Cardiac fibroblast (primary cell): Measurements from ENCODE around the gene PEMT.

Source experiments
- DNase-seq, 2 donors: peaks; one replicate each; pipeline versions ENCODE4 v3.0.0 to v3.0.0-alpha.2; 2010; ENCODE audit warnings: low read depth in 2 of 2
- H3K4me3 ChIP-seq, 2 donors: replicated peaks in 1 of 2; 1 replicate in 1 of 2; 2 replicates in 1 of 2; pipeline ENCODE4 v1.5.1; 2011; ENCODE audit warnings: low read depth in 2 of 2, low read length in 2 of 2, mild to moderate bottlenecking in 2 of 2, moderate library complexity in 1 of 2
- TF ChIP-seq, protein P1 (sequence below): IDR thresholded peaks from one replicate; pipeline ENCODE4 v1.5.1; 2011; ENCODE audit warnings: low read depth, mild to moderate bottlenecking, low read length, inconsistent platforms

PEMT gene

DNA sequence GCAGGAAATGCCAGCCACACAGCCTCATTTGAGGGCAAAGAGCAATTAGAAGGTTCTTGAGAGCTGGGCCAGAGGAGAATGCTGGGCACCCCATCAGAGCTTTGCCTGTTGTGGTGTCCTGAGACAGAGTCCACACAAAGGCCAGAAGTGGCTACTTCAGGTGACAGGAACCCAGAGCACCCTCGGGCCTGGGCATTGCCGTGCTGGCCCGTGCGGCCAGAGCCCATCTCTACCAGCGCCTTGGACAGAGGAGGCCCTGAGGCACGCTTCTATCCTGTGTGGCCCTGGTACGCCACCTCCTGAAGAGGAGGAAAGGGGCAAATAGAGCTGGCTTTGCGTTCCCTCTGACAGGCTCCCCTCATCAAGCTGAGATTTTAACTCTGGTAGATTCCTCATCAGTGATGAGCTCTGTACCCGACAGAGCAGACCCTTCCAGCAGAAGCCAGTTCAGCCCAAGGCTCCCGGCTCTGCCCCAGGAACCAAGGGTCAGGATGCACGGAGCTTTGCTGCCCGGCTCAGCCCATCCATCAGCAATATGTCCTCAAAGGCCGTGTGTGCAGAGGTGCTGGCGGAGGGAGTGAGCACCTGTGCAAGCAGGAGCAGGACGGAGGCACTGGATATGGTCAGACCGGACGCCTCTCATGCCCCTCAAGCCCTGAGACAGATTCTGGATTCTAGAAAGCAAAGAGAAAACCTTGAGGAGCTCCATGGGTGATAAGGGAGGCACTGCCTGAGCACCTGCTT is 91.9 kb downstream of the PEMT start:
- no peak for DNase-seq
- no peak overlapping the region for H3K4me3 ChIP-seq
- TF ChIP-seq, protein P1, sequence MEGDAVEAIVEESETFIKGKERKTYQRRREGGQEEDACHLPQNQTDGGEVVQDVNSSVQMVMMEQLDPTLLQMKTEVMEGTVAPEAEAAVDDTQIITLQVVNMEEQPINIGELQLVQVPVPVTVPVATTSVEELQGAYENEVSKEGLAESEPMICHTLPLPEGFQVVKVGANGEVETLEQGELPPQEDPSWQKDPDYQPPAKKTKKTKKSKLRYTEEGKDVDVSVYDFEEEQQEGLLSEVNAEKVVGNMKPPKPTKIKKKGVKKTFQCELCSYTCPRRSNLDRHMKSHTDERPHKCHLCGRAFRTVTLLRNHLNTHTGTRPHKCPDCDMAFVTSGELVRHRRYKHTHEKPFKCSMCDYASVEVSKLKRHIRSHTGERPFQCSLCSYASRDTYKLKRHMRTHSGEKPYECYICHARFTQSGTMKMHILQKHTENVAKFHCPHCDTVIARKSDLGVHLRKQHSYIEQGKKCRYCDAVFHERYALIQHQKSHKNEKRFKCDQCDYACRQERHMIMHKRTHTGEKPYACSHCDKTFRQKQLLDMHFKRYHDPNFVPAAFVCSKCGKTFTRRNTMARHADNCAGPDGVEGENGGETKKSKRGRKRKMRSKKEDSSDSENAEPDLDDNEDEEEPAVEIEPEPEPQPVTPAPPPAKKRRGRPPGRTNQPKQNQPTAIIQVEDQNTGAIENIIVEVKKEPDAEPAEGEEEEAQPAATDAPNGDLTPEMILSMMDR = no peak

DNA sequence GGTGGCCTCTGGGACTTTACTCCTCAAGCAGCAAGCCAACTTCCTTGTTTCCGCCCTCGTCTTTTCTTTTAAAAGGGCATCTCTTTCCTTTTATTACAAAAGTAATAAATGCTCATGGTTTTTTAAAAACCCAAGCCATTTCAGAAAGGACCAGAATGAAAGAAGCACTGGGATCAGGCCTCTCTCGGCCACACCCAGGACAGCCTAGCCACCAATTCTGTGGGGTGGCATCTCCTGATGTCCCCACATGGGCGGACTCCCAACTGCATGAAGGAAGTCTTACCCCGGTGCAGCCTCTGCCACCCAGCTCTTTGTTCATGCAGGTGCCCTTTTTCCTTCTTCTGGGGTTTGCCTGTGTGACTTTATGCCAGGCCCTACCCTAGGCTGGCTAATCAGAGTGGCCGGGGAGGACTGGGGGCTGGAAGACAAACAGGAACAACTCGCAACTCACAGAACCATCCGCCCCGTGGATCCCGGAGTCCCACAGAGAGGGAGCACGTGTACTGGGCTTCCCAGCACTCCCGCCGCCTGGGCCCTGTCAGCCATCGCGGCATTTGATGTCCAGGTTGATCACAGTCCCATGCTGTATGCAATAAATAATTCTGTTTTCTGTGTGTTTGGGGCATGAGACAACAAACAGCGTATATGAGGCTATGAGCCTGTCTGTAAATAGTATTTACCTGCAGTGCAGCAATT is 92.8 kb downstream of the PEMT start:
- H3K4me3 ChIP-seq = no peak overlapping the region
- TF ChIP-seq, protein P1 = no peak
- DNase-seq = no peak

DNA sequence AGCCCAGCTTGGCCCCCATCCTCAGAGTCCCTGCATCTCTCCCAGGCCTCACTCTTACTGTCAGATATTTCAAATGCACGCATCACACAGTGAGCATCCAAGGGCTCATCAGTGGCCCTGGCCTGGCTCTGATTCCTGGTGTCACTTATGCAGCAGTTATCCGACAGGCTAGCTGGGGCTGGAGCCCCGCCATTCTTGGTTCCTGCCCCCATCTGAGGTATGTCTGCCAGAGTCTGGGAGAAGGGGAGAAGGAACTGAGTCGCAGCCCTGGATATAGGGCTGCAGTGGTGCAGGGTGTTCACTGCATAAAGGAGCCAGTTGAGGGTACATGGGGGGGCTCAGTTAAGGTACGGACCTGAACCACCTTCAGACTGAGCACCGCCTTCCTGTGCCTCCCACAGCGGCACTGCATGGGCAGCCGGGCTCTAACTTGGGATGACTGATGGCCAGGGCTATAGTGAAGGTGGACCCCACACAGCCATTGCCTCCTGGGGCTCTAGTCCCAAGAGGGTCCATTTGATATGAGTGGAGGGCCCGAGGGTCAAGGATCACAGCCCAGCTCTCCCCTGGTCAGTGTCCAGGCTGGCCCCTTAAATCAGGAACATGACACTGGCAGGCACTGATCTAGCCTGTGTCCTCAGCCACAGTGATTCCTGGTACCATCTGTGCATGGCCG is 93.5 kb downstream of the PEMT start:
- DNase-seq = no peak
- H3K4me3 ChIP-seq = no peak overlapping the region
- TF ChIP-seq, protein P1 = no peak

DNA sequence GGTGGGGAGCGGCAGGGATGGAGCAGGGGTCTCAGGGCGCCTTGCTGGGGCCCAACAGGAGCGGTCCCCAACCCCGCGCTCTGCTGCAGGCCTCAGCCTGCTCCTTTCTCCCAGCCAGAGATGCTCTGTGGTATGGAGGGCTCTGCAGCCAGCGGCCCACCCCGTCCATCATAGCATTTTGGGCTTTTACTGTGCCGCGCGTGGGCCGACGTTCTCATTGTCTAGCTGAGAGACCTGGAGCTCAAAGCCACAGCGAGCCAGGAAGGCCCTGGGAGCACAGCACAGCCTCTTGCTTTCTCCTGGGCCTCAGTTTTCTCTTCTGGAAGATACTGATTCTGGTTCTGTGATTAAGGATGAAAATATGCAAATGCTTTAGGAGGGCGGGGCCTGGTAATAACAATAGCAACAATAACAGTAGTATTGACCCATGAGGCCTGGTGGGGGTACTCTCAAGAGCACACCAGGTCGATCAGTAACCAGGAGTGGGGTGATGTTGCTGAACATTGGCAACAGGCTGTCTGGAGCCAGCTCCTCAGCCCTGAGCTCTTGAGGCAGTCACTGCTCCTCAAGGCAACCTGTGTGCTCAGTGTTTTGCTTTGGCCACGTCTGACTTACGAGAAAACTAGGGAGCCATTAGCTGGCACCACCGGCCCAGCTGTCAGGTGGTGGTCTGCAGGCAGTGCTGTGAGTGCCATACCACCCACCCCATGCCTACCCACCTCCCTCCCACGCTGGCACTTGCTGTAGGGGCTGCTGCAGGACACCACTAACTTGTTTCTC is 94.3 kb downstream of the PEMT start:
- DNase-seq = peak in 1 of 2 donors; percentile 31
- peak overlapping the region in 1 of 2 donors; percentile 11 for H3K4me3 ChIP-seq
- TF ChIP-seq, protein P1 = no peak

DNA sequence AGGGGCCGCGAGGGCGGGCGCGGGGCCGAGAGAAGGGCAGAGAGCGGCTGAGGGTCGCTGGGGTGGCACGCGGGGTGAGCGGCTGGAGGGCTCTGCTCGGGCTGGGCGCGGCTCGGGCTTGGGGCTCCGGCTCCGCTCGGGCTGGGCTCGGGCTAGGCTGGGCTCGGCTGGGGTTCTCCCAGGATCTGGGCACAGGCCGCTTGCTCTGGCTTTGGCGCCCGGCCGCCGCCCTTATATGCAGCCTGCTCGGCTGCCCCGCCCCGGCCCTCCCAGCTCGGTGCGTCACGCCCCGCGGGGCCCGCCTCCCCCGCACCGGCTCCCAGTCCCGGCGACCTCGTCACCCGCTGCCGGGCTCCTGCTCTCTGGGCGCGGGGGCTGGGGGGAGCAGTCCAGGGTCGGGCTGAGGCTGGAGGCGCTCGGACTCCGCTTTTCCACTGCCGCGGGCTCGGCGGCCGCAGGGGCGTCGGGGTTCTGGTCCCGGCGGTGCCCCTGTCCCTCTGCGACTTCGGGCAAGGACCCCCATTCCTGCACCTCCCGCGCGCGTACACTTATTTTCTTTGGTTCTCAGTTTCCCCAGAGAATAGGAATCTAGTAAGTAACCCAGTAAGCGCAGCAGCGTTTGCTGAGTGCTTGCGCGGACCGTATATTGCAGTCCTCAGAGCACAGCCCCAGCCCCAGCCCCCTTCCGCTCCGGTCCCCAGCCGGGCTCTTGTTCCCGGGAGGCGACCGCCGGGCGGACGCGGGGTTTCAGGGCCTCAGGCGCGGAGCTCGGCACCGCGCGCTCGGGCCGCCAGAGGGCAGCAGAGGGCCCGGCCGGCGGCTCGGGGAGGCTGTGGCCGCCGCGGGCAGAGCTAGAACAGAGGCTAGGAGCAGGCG is 95.1 kb downstream of the PEMT start, which contains the start of gene RASD1:
RASD1 (minus strand) TSS at position 207 of the 876 bp plus-strand sequence. CDS start 214 bp downstream, outside the sequence.
- TF ChIP-seq, protein P1 = peak; percentile 32
- peak; percentile 90 to 94 for DNase-seq
- H3K4me3 ChIP-seq = peak within 1 kb of the TSS; percentile 60 to 72
